LNCaP clone FGC (cell line): Measurements from ENCODE around the gene C12orf43.

Experiments used
- DNase-seq: peaks from one replicate; pipeline ENCODE4 v3.0.0-alpha.2; 2011; ENCODE audit warnings: low read depth
- H3K4me3 ChIP-seq: 2 replicates; pipeline ENCODE4 v1.5.1; 2011; ENCODE audit warnings: mild to moderate bottlenecking, low read depth, low read length, control low read depth
- CTCF ChIP-seq: IDR thresholded peaks from 2 replicates; pipeline ENCODE4 v1.5.1; 2012; ENCODE audit warnings: mild to moderate bottlenecking; ENCODE audit not compliant: control insufficient read depth, insufficient read depth; ENCODE audit errors: extremely low read depth

C12orf43 gene

GRCh38 chr12:120970310-120970709 lies 46.0 kb downstream of the C12orf43 start:
- TF ChIP-seq CTCF: no peak
- H3K4me3 ChIP-seq: no peak overlapping the region

GRCh38 chr12:120965534-120966091 lies 50.7 kb downstream of the C12orf43 start:
- DNase-seq: no peak
- TF ChIP-seq CTCF: no peak
- no peak overlapping the region for H3K4me3 ChIP-seq

More at GRCh38 chr12:120970310-120970709, 46.0 kb downstream of the C12orf43 start:
- DNase-seq: no peak

GRCh38 chr12:120964298-120964697 lies 52.0 kb downstream of the C12orf43 start:
- no peak for TF ChIP-seq CTCF
- no peak overlapping the region for H3K4me3 ChIP-seq
- DNase-seq: no peak

- H3K4me3 ChIP-seq: no peak overlapping the region
- no peak for TF ChIP-seq CTCF
Observed at GRCh38 chr12:120962532-120963020, 53.7 kb downstream of the C12orf43 start.

GRCh38 chr12:120961604-120962531 lies 54.4 kb downstream of the C12orf43 start:
- TF ChIP-seq CTCF: no peak
- H3K4me3 ChIP-seq: no peak overlapping the region
- DNase-seq: no peak

More at GRCh38 chr12:120962532-120963020, 53.7 kb downstream of the C12orf43 start:
- DNase-seq: no peak

- no peak overlapping the region for H3K4me3 ChIP-seq
- DNase-seq: no peak
- no peak for TF ChIP-seq CTCF
Observed at GRCh38 chr12:120960657-120961056, 55.6 kb downstream of the C12orf43 start.
